Vagina (tissue), 2 donors: ENCODE data around the gene ATP7A. TPM values are rescaled to one million over a fixed set of nuclear protein-coding genes. Genes with fewer than 3 reads are reported as not detected.

Source experiments
- DNase-seq, 2 donors: peaks; one replicate each; pipeline ENCODE4 v3.0.0-alpha.2; 2017; ENCODE audit errors: extremely low spot score in 2 of 2
- H3K27ac ChIP-seq: fragments of 200-600 bp; sonication (generic); one replicate; pipeline ENCODE4 v1.5.1; 2019
- H3K27me3 ChIP-seq: fragments of 200-600 bp; sonication (generic); one replicate; pipeline ENCODE4 v1.5.1; 2019
- H3K36me3 ChIP-seq, 2 donors: fragments of 200-600 bp; sonication (generic); one replicate each; pipeline ENCODE4 v1.5.1; 2017 to 2019
- H3K4me1 ChIP-seq: fragments of 200-600 bp; sonication (generic); one replicate; pipeline ENCODE4 v1.5.1; 2019
- H3K4me3 ChIP-seq, 2 donors: fragments of 200-600 bp; sonication (generic); 1 replicate in 1 of 2; 2 replicates in 1 of 2; pipeline ENCODE4 v1.5.1; 2016 to 2019
- H3K9me3 ChIP-seq: fragments of 200-600 bp; sonication (generic); one replicate; pipeline ENCODE4 v1.5.1; 2019
- CTCF ChIP-seq, 3 experiments: fragments of 450-650 bp in 2 of 3; fragments of 200-600 bp in 1 of 3; sonication (generic) in 1 of 3; IDR thresholded peaks; one replicate each; pipeline ENCODE4 v1.5.1; 2017 to 2019; ENCODE audit warnings: antibody characterized with exemption in 3 of 3, mild to moderate bottlenecking in 2 of 3, moderate library complexity in 2 of 3
- POLR2A ChIP-seq, 2 donors: fragments of 450-650 bp; IDR thresholded peaks; one replicate each; pipeline ENCODE4 v1.6.1; 2017; ENCODE audit warnings: antibody characterized with exemption in 2 of 2, mild to moderate bottlenecking in 2 of 2, moderate library complexity in 2 of 2
- POLR2AphosphoS5 ChIP-seq, 2 donors: sonication (generic); formaldehyde crosslinking; IDR thresholded peaks; one replicate each; pipeline ENCODE4 v1.9.0; 2017; ENCODE audit warnings: antibody characterized with exemption in 2 of 2, mild to moderate bottlenecking in 2 of 2, low read depth in 1 of 2; ENCODE audit not compliant: insufficient read depth in 1 of 2
- intact Hi-C: fragments of 100-400 bp; cut with DNase I; formaldehyde crosslinking; loops from one replicate; pipeline ENCODE4 v1.15.1; 2023
- total RNA-seq: library from RNA; depleted of rRNA; stranded (reverse); fragments of >200 nt; gene quantifications from one replicate; pipeline ENCODE4 v1.2.3, GENCODE V29; 2016

The ATP7A gene
- total RNA-seq, 1 donor from 2014 or later, result 8.1 TPM

GRCh38 chrX:77962068-77962902 is 51.8 kb downstream of the ATP7A start:
- no peak overlapping the region for H3K4me3 ChIP-seq
- TF ChIP-seq POLR2AphosphoS5 (IDR thresholded peaks at IDR 0.05; ENCODE audit: insufficient read depth in 1 of 2, low read depth in 1 of 2), result no peak
- TF ChIP-seq POLR2A (IDR thresholded peaks at IDR 0.05), result no peak
- no peak for TF ChIP-seq CTCF (IDR thresholded peaks at IDR 0.05)
- H3K27me3 ChIP-seq, result no peaks in the 10 kb centered on the region
- H3K9me3 ChIP-seq, result no peaks in the 10 kb centered on the region
- no peak for DNase-seq
- intact Hi-C loops, result no loop called here
- H3K4me1 ChIP-seq, result no peaks in the 10 kb centered on the region
- H3K27ac ChIP-seq, result no peak overlapping the region
- H3K36me3 ChIP-seq, result no peaks in the 10 kb centered on the region

GRCh38 chrX:77966361-77966760 is 55.9 kb downstream of the ATP7A start:
- no peak overlapping the region for H3K4me3 ChIP-seq
- intact Hi-C loops, result no loop called here
- no peaks in the 10 kb centered on the region for H3K27me3 ChIP-seq
- TF ChIP-seq POLR2A (IDR thresholded peaks at IDR 0.05) (no peak), POLR2AphosphoS5 (IDR thresholded peaks at IDR 0.05; ENCODE audit: insufficient read depth in 1 of 2, low read depth in 1 of 2) (no peak), CTCF (IDR thresholded peaks at IDR 0.05) (no peak)
- no peaks in the 10 kb centered on the region for H3K36me3 ChIP-seq
- H3K9me3 ChIP-seq, result no peaks in the 10 kb centered on the region
- DNase-seq, result no peak
- H3K27ac ChIP-seq, result no peak overlapping the region
- H3K4me1 ChIP-seq, result no peaks in the 10 kb centered on the region

- Histone ChIP-seq H3K36me3 (no peaks in the 10 kb centered on the region), H3K27me3 (no peaks in the 10 kb centered on the region), H3K9me3 (no peaks in the 10 kb centered on the region), H3K4me1 (no peaks in the 10 kb centered on the region), H3K4me3 (no peak overlapping the region), H3K27ac (no peak overlapping the region)
- intact Hi-C loops, result no loop called here
- TF ChIP-seq CTCF (IDR thresholded peaks at IDR 0.05) (no peak), POLR2A (IDR thresholded peaks at IDR 0.05) (no peak), POLR2AphosphoS5 (IDR thresholded peaks at IDR 0.05; ENCODE audit: insufficient read depth in 1 of 2, low read depth in 1 of 2) (no peak)
- DNase-seq, result no peak
Observed at GRCh38 chrX:77967631-77968030, 57.1 kb downstream of the ATP7A start.

- no peaks in the 10 kb centered on the region for H3K9me3 ChIP-seq
- no peak within 1 kb of the TSS for H3K27ac ChIP-seq
- no peak within 1 kb of the TSS for H3K4me3 ChIP-seq
- intact Hi-C loops, result no loop called here
- DNase-seq, result no peak
- H3K36me3 ChIP-seq, result no peaks in the 10 kb centered on the region
- H3K27me3 ChIP-seq, result no peaks in the 10 kb centered on the region
- TF ChIP-seq POLR2AphosphoS5 (IDR thresholded peaks at IDR 0.05; ENCODE audit: insufficient read depth in 1 of 2, low read depth in 1 of 2) (no peak), CTCF (IDR thresholded peaks at IDR 0.05) (no peak), POLR2A (IDR thresholded peaks at IDR 0.05) (no peak)
- no peaks in the 10 kb centered on the region for H3K4me1 ChIP-seq
Observed at GRCh38 chrX:77969538-77969937, 59.0 kb downstream of the ATP7A start, which contains the start of gene PGAM4. Gene PGAM4 (minus strand): TSS chrX:77969638. CDS start chrX:77969638, 0 bp downstream.

GRCh38 chrX:77975755-77976154 is 65.3 kb downstream of the ATP7A start:
- intact Hi-C loops, result no loop called here
- H3K27ac ChIP-seq, result no peak overlapping the region
- H3K4me1 ChIP-seq, result no peaks in the 10 kb centered on the region
- no peak for TF ChIP-seq POLR2AphosphoS5 (IDR thresholded peaks at IDR 0.05; ENCODE audit: insufficient read depth in 1 of 2, low read depth in 1 of 2)
- TF ChIP-seq CTCF (IDR thresholded peaks at IDR 0.05), result no peak
- TF ChIP-seq POLR2A (IDR thresholded peaks at IDR 0.05), result no peak
- no peaks in the 10 kb centered on the region for H3K27me3 ChIP-seq
- no peaks in the 10 kb centered on the region for H3K9me3 ChIP-seq
- no peak for DNase-seq
- no peaks in the 10 kb centered on the region for H3K36me3 ChIP-seq
- no peak overlapping the region for H3K4me3 ChIP-seq
